ENCODE data around the gene DCTN1. TPM values are rescaled to one million over a fixed set of nuclear protein-coding genes. Genes with fewer than 3 reads are reported as not detected.
A peak's percentile ranks its signal among the peaks of the same experiment; 100 is the strongest.
"Not testable (repeated sequence)": the region's sequence is repeated elsewhere in the genome, so short reads cannot be mapped to it uniquely, and the experiment has no call there.

DCTN1 gene
- 100 to 1,000 TPM in 1 of 2 donors, 10 to 100 TPM in 1; 94.6 to 114 TPM for total RNA-seq
- long read RNA-seq, full-length matches to known transcripts = 55 of 105 reads
- long read RNA-seq, partial matches to known transcripts = 40 of 105 reads
- long read RNA-seq, other reads (novel, unspliced or antisense) = 10 of 105 reads

GRCh38 chr2:74379851-74380789, at the start of gene DCTN1:
Gene DCTN1, minus strand, starts transcription at chr2:74380311. Its CDS starts 274 bp downstream, at chr2:74380037.
- intact Hi-C loops (cut with DNase I, micrococcal nuclease) = no loop called here
- peak; percentile 38 to 44 for DNase-seq
- ATAC-seq = peak; percentile 75

GRCh38 chr2:74428675-74429074, 48.6 kb upstream of the DCTN1 start:
- DNase-seq (no peak), ATAC-seq (no peak)
- intact Hi-C loops (cut with DNase I, micrococcal nuclease) = no loop called here

DNA sequence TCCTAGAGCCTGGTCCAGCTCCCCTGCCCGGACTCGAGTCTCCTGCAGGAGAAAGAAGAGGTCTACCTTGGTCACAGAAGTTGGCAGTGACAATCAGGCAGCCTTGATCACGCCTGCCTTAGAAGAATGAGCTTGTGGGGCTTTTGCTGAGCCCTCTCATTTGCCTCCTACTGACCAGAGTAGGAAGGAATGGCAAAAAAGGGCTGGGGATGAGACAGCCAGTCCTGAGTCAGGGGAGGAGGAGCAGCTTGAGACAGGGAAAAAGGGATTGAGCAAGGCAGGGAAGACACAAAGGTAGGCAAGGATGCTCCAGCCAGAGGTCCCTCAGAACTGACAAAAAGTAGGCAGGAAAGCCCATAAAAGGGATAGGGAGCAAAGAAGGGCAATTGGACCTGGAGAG, 47.4 kb upstream of the DCTN1 start:
- intact Hi-C loops (cut with DNase I, micrococcal nuclease) = no loop called here
- no peak for DNase-seq
- ATAC-seq = no peak

- intact Hi-C loops (cut with DNase I, micrococcal nuclease) = no loop called here
- DNase-seq = no peak
- ATAC-seq = no peak
Measured at GRCh38 chr2:74426181-74426758, 46.2 kb upstream of the DCTN1 start.

DNA sequence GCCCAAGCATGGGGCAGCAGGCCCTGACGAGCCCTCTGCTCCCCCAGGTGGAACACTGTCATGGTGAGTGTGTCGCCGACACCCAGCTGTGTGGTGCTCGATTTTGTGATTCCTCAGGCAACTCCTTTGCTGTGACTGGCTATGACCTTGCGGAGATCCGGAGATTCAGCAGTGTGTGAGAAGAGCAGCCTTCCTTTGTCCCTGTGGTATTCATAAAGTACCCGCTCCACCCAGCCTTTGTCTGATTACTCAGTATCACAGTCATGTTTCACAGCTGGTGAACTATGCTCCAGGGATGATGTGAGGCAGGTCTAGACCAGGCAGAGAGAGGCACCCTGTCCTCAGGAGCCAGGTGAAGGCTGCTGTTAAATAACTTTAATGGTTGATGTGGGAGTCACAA, 45.4 kb upstream of the DCTN1 start:
- intact Hi-C loops (cut with DNase I, micrococcal nuclease) = no loop called here
- DNase-seq = no peak
- no peak for ATAC-seq

DNA sequence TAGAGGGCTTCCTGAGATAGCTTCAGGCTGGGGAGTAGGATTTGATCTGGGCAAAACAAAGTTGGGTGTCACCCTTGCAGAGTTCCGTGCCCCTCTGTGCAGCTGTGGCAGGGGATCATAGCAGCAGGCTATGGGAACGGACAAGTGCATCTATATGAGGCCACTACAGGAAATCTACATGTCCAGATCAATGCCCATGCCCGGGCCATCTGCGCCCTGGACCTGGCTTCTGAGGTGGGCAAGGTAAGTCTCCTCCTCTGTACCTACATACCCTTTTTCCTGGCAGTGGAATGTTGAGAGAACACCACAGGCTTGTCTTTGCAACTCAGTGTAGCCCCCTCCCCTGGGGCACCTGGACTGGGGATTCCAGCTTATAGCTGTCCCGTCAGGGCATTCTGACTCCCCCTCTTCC, 44.9 kb upstream of the DCTN1 start:
- intact Hi-C loops (cut with DNase I, micrococcal nuclease) = no loop called here
- no peak for DNase-seq
- ATAC-seq = no peak

- no peak for DNase-seq
- ATAC-seq = no peak
- intact Hi-C loops (cut with DNase I, micrococcal nuclease) = no loop called here
Measured at GRCh38 chr2:74424139-74424992, 44.3 kb upstream of the DCTN1 start.

- intact Hi-C loops (cut with DNase I, micrococcal nuclease) = no loop called here
- ATAC-seq (no peak), DNase-seq (no peak)
Measured at GRCh38 chr2:74423231-74424095, 43.4 kb upstream of the DCTN1 start.

- intact Hi-C loops (cut with DNase I, micrococcal nuclease) = no loop called here
- DNase-seq (peak; percentile 82 to 92), ATAC-seq (peak; percentile 85)
Measured at GRCh38 chr2:74421221-74421870, 41.2 kb upstream of the DCTN1 start, which contains the start of the genes C2orf81 and WDR54. Gene C2orf81, minus strand, starts transcription at chr2:74421619. Its CDS starts 59 bp downstream, at chr2:74421560. Gene WDR54, plus strand, starts transcription at chr2:74421730. Its CDS starts 424 bp downstream, at chr2:74422154.

DNA sequence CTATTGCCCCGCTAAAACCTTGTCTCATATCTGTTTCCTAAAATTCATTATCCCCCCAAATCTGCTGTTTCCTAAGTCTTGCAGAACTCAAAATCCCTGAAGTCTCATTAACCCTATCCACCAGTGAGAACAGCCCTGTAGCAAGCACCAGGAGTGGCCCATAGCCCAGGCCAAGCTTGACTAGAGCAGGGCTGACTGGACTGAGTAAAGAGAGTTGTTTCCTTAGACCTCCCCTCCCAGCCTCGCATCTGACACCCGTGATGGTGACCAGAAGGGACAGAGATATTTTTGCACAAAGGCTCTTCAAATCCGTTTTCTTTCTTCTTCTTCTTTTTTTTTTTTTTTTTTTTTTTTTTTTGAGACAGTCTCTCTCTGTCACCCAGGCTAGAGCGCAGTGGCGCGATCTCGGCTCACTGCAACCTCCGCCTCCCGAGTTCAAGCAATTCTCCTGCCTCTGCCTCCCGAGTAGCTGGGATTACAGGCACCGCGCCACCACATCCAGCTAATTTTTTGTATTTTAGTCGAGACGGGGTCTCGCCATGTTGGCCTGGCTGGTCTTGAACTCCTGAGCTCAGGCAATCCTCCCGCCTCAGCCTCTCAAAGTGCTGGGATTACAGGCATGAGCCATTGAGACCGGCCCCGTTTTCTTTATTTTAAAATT, 40.5 kb upstream of the DCTN1 start:
- DNase-seq; ATAC-seq; intact Hi-C loops (cut with DNase I, micrococcal nuclease): not testable (repeated sequence)

DNA sequence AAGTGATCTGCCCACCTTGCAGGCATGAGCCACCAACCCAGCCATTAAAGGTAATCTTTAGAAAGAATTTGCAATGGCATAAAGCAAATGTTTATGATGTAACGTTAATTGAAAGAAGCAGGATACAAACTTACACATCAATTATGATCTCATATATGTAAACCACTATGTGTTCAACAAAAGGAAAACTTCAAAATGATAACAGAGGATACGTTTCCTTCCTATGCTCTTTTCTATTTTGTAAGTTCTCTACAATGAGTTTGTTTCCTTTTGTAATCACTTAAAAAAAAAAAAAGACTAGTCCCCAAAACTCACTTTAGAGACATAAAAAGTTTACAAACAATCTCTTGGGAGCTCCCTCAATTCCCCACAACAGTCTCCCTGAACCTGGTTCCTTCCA, 39.9 kb upstream of the DCTN1 start:
- no peak for DNase-seq
- ATAC-seq = no peak
- intact Hi-C loops (cut with DNase I, micrococcal nuclease) = no loop called here

- intact Hi-C loops (cut with DNase I, micrococcal nuclease) = no loop called here
- ATAC-seq = no peak
- DNase-seq = no peak
Measured at GRCh38 chr2:74419345-74419744, 39.2 kb upstream of the DCTN1 start.

- intact Hi-C loops (cut with DNase I, micrococcal nuclease) = no loop called here
- DNase-seq (no peak), ATAC-seq (no peak)
Measured at GRCh38 chr2:74418312-74418711, 38.2 kb upstream of the DCTN1 start.

DNA sequence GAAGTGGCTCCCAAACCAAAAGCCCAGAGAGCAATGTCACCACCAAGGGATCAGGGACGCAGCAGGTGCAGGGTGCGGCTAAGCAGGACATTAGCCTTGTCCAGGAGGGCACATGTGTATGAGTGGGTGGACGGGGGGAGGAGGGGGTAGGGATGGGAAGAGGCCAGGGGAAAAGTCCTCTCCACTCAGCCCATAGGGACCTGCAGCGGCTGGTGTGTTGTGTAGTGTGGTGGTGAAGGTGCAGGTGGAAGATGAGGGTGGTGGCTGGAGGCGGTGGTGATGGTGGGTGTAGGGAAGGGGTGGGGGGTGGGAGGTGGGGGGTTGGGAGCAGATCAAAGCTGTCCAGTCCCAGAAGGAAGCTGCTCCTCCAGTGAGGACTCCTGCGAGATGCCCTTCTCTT, 37.7 kb upstream of the DCTN1 start:
- no peak for ATAC-seq
- DNase-seq = no peak
- intact Hi-C loops (cut with DNase I, micrococcal nuclease) = no loop called here

GRCh38 chr2:74417197-74417596, 37.1 kb upstream of the DCTN1 start:
- DNase-seq = no peak
- ATAC-seq = no peak
- intact Hi-C loops (cut with DNase I, micrococcal nuclease) = no loop called here

DNA sequence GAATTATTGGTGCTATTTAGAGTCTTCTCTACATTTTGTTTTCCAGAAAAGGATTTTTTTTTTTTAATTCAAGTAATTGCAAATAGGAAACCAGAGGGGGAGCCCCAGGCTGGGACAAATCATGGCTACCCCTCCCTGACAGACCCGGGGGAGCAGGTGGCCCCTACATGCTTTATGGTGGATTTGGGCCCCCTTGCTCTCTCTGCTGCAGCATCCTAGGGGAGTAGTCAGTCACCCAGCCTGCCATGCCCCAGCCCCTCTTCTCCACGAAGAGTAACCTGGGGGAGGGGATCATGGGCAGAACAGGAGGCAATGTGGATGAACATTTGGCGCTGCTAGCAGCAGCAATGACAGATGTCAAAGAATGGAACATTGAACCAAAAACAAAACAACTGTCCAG, 36.7 kb upstream of the DCTN1 start:
- no peak for ATAC-seq
- DNase-seq = no peak
- intact Hi-C loops (cut with DNase I, micrococcal nuclease) = no loop called here

GRCh38 chr2:74415762-74416395, 35.8 kb upstream of the DCTN1 start:
- intact Hi-C loops (cut with DNase I, micrococcal nuclease) = no loop called here
- DNase-seq (no peak), ATAC-seq (no peak)
